Measurements from ENCODE around the gene TRIM38.
"Not testable (repeated sequence)": the region's sequence is repeated elsewhere in the genome, so short reads cannot be mapped to it uniquely, and the experiment has no call there.

Gene TRIM38

DNA sequence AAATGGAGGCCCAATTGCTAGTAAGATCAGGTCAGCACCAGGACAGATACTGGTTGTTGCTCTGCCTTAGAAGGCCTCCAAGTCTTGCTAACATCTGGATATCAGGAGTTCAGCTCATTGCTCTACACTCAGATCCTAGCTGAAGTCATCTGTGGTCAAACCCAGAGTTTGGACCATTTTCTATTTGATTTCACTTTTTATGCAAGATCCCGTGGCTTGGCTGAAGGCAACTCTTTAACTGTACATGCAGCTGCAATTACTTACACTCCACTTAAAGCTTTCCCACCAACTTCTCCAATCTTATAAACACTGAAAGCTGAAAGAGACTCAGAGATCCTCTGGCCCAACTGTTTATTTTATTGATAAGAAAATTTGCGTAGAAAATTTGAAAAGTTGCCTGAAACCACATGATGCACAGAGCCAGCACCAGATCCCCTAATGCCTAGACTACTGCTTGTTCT lies 34.8 kb upstream of the TRIM38 start:
- Histone ChIP-seq H3K9ac (ENCODE audit: low read depth, low read length) (no peak overlapping the region), H3K27me3 (ENCODE audit: insufficient read depth, low read length) (no peaks in the 10 kb centered on the region), H3K9me3 (ENCODE audit: insufficient read depth, low read depth, low read length) (no peaks in the 10 kb centered on the region), H3K4me1 (ENCODE audit: insufficient read depth, low read length) (no peaks in the 10 kb centered on the region), H3K27ac (ENCODE audit: low read length) (no peak overlapping the region), H3K4me3 (ENCODE audit: low read length) (no peak overlapping the region), H3K36me3 (ENCODE audit: insufficient read depth, low read depth, low read length) (no peaks in the 10 kb centered on the region)

- no peaks in the 10 kb centered on the region for H3K9me3 ChIP-seq (ENCODE audit: insufficient read depth, low read depth, low read length)
- H3K4me3 ChIP-seq (ENCODE audit: low read length) = no peak overlapping the region
- no peaks in the 10 kb centered on the region for H3K4me1 ChIP-seq (ENCODE audit: insufficient read depth, low read length)
- no peaks in the 10 kb centered on the region for H3K27me3 ChIP-seq (ENCODE audit: insufficient read depth, low read length)
- H3K36me3 ChIP-seq (ENCODE audit: insufficient read depth, low read depth, low read length) = no peaks in the 10 kb centered on the region
- H3K9ac ChIP-seq (ENCODE audit: low read depth, low read length) = no peak overlapping the region
- H3K27ac ChIP-seq (ENCODE audit: low read length) = no peak overlapping the region
Measured at GRCh38 chr6:25928562-25929324, 33.9 kb upstream of the TRIM38 start.

DNA sequence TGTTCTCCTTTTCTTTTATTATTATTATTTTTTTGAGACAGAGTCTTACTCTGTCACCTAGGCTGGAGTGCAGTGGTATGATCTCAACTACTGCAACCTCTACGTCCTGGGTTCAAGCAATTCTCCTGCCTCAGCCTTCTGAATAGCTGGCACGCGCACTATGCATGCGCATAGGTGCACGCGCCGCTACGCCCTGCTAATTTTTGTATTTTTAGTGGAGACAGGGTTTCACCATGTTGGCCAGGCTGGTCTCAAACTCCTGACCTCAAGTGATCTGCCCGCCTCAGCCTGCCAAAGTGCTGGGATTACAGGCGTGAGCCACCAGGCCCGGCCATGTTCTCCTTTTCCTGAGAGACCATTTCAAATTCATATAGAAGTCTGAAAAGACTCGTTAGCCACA lies 32.8 kb upstream of the TRIM38 start:
- not testable (repeated sequence) for H3K4me1 ChIP-seq (ENCODE audit: insufficient read depth, low read length); H3K27me3 ChIP-seq (ENCODE audit: insufficient read depth, low read length); H3K36me3 ChIP-seq (ENCODE audit: insufficient read depth, low read depth, low read length); H3K4me3 ChIP-seq (ENCODE audit: low read length); H3K27ac ChIP-seq (ENCODE audit: low read length); H3K9me3 ChIP-seq (ENCODE audit: insufficient read depth, low read depth, low read length); H3K9ac ChIP-seq (ENCODE audit: low read depth, low read length)

DNA sequence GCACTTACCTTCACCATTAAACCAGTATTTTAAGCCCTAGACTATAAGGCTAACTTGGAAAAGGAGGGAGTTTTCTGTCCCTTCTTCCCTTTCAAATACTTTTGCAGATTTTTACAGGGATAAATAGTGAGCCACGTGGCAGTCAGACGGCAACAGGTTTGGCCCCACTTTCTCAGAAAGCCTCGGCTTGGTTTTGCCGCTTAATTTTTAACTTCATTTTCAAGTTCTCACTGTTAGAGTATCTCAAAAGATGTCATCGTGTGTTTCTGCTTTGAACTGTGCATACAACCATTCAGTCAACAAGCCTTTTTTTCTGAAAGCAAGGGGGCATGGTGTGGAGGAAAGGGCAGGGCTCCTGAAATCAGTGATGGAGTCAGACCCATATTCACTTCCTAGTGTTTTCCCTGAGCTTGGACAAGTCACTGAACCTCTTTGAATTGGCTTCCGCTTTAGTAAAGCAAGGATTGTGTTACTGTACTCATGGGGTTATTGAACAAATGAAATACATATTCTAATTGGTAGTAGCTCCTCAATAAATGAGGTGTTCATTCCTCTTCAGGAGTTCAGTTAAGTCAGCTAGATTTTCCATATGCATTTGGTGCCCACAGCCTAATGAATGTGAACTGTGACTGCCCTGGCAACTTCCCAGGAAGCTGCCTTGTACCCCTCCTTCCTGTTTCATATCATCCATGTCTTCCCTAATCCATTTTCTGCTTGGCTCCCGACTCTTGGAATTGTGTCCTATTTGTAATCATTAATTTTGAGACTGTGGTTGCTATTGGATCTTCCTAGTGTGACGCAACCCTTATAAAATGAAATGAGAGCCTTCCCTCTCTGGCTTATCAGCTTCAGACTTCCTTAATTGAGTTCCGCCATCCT lies 31.8 kb upstream of the TRIM38 start, which contains the start of gene SLC17A2:
TSS of gene SLC17A2 (minus strand) at position 160 of the 879 bp plus-strand sequence. CDS start 4,895 bp downstream, outside the sequence.
- no peaks in the 10 kb centered on the region for H3K4me1 ChIP-seq (ENCODE audit: insufficient read depth, low read length)
- H3K36me3 ChIP-seq (ENCODE audit: insufficient read depth, low read depth, low read length) = no peaks in the 10 kb centered on the region
- H3K27me3 ChIP-seq (ENCODE audit: insufficient read depth, low read length) = no peaks in the 10 kb centered on the region
- no peak within 1 kb of the TSS for H3K4me3 ChIP-seq (ENCODE audit: low read length)
- no peaks in the 10 kb centered on the region for H3K9me3 ChIP-seq (ENCODE audit: insufficient read depth, low read depth, low read length)
- no peak within 1 kb of the TSS for H3K9ac ChIP-seq (ENCODE audit: low read depth, low read length)
- no peak within 1 kb of the TSS for H3K27ac ChIP-seq (ENCODE audit: low read length)

DNA sequence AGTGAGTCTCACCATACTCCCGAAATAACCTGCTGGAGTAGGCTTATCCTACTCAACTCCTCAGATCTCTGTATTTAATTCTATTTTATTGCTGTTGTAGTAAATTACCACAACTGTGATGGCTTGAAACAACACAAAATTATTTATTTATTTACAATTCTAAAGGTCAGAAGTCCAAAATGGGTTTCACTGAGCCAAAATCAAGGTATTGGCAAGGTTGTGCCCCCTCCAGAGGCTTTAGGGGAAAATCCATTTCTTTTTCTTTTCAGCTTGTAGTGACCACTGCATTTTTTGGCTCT lies 31.2 kb upstream of the TRIM38 start:
- no peaks in the 10 kb centered on the region for H3K27me3 ChIP-seq (ENCODE audit: insufficient read depth, low read length)
- H3K36me3 ChIP-seq (ENCODE audit: insufficient read depth, low read depth, low read length) = no peaks in the 10 kb centered on the region
- no peaks in the 10 kb centered on the region for H3K9me3 ChIP-seq (ENCODE audit: insufficient read depth, low read depth, low read length)
- no peak overlapping the region for H3K4me3 ChIP-seq (ENCODE audit: low read length)
- no peak overlapping the region for H3K27ac ChIP-seq (ENCODE audit: low read length)
- no peaks in the 10 kb centered on the region for H3K4me1 ChIP-seq (ENCODE audit: insufficient read depth, low read length)
- no peak overlapping the region for H3K9ac ChIP-seq (ENCODE audit: low read depth, low read length)

DNA sequence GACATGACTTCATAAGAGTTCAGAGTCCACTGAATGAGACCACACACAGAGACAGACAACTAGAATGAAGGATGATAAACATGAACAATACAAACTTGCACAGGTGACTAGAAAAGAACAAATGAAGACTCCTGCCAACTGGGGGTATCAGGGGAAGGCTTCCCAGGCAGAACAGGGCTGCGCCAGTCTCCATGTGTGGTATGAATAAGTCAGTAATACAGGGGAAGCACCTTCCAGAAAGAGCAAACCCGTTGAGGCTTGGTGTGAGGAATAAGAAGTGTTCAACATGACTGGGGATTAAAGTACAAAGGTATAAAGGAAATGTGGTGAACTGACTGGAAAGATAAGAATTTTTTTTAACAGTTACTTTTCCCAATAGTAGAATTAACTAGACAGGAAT lies 28.4 kb upstream of the TRIM38 start:
- Histone ChIP-seq H3K4me3 (ENCODE audit: low read length) (no peak overlapping the region), H3K4me1 (ENCODE audit: insufficient read depth, low read length) (no peaks in the 10 kb centered on the region), H3K27me3 (ENCODE audit: insufficient read depth, low read length) (no peaks in the 10 kb centered on the region), H3K9ac (ENCODE audit: low read depth, low read length) (no peak overlapping the region), H3K27ac (ENCODE audit: low read length) (no peak overlapping the region), H3K36me3 (ENCODE audit: insufficient read depth, low read depth, low read length) (no peaks in the 10 kb centered on the region), H3K9me3 (ENCODE audit: insufficient read depth, low read depth, low read length) (no peaks in the 10 kb centered on the region)

DNA sequence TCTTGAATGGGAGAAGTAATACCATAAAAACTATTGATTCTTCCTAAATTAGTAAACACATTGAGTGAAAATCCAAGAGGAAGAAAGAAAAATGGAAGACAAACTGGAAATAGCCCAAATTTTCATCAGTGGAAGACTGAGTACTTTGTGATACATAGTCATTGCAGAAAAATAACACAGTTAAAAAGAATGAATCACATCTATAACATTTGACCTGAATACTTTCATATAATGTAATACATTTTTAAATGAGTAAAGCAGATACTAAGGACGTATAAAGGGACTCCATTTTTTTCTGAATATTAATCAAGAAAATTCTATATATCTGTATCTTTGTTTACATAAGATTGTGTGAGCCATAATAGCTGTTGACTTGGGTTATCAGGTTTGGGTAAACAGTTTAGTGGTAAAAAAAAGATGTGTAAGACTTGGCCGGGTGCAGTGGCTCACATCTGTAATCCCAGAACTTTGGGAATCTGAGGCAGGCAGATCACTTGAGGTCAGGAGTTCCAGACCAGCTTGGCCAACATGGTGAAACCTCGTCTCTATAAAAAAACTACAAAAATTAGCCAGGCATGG lies 27.8 kb upstream of the TRIM38 start:
- no peaks in the 10 kb centered on the region for H3K9me3 ChIP-seq (ENCODE audit: insufficient read depth, low read depth, low read length)
- no peak overlapping the region for H3K27ac ChIP-seq (ENCODE audit: low read length)
- H3K27me3 ChIP-seq (ENCODE audit: insufficient read depth, low read length) = no peaks in the 10 kb centered on the region
- H3K4me1 ChIP-seq (ENCODE audit: insufficient read depth, low read length) = no peaks in the 10 kb centered on the region
- H3K9ac ChIP-seq (ENCODE audit: low read depth, low read length) = no peak overlapping the region
- no peaks in the 10 kb centered on the region for H3K36me3 ChIP-seq (ENCODE audit: insufficient read depth, low read depth, low read length)
- no peak overlapping the region for H3K4me3 ChIP-seq (ENCODE audit: low read length)

DNA sequence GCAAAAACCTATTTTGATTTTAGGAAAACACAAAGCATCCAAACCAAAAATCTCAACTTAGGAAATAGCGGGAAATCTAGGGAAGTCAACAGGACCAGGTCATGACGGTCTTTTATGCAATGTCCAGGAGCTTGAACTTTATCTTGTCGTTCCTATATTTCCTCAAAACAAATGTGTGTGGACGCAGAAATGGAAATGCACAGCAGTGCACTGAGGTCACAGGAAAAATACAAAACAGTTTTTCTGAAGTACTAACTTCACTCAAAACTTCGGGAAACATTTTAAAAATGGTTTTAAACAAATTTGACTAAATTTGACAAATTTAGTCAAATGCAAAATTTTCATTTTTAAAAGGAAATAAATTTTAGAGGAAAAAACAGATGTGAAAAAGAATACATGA lies 26.6 kb upstream of the TRIM38 start:
- no peak overlapping the region for H3K27ac ChIP-seq (ENCODE audit: low read length)
- no peaks in the 10 kb centered on the region for H3K27me3 ChIP-seq (ENCODE audit: insufficient read depth, low read length)
- H3K9ac ChIP-seq (ENCODE audit: low read depth, low read length) = no peak overlapping the region
- no peaks in the 10 kb centered on the region for H3K9me3 ChIP-seq (ENCODE audit: insufficient read depth, low read depth, low read length)
- H3K36me3 ChIP-seq (ENCODE audit: insufficient read depth, low read depth, low read length) = no peaks in the 10 kb centered on the region
- no peaks in the 10 kb centered on the region for H3K4me1 ChIP-seq (ENCODE audit: insufficient read depth, low read length)
- H3K4me3 ChIP-seq (ENCODE audit: low read length) = no peak overlapping the region

DNA sequence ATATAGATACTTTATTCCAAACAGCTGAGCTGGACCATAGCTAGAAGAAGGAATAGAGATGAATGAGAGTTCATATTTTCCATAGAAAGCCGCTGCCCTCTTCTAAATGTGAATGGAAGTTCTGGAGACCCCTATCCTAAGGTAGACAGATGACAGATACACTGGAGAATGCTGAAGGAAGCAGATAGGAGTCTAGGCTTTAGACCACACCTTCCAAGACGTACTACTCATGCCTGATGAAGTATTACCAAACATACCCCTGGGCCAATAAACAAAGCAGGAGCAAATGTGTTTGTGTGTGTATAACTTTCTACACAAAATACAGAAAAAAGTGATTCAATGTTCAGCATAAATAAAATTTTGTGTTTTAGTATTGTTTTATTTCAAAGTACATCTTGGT lies 23.0 kb upstream of the TRIM38 start:
- no peaks in the 10 kb centered on the region for H3K9me3 ChIP-seq (ENCODE audit: insufficient read depth, low read depth, low read length)
- no peaks in the 10 kb centered on the region for H3K27me3 ChIP-seq (ENCODE audit: insufficient read depth, low read length)
- no peak overlapping the region for H3K27ac ChIP-seq (ENCODE audit: low read length)
- H3K4me1 ChIP-seq (ENCODE audit: insufficient read depth, low read length) = no peaks in the 10 kb centered on the region
- H3K36me3 ChIP-seq (ENCODE audit: insufficient read depth, low read depth, low read length) = no peaks in the 10 kb centered on the region
- no peak overlapping the region for H3K4me3 ChIP-seq (ENCODE audit: low read length)
- no peak overlapping the region for H3K9ac ChIP-seq (ENCODE audit: low read depth, low read length)

DNA sequence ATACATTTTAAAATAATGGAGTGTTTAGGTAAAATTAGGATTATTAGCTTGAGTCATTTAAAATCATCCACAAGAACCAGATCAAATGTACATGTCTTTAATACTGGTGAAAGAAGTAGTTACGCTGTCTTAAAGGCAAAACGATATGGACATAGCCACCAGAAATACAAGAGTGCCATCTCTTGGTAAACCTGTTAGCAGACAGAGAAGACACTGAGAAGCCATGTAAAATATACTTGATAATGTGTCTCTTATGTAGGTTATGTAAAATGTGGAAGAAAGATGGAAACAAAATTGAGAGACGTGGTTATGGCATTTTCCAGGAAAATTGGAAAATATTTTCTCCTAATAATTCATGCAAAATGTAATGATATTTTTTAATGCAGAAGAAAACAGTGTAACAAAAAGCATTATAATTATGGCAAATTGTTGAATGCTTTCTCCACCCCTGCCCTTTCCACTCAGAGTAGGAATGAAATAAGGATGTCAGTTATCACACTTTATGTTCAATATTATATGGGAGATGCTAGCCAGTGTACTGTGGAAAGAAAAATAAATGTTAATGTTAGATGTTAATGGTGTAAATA lies 19.9 kb upstream of the TRIM38 start:
- H3K4me1 ChIP-seq (ENCODE audit: insufficient read depth, low read length) = no peaks in the 10 kb centered on the region
- no peaks in the 10 kb centered on the region for H3K36me3 ChIP-seq (ENCODE audit: insufficient read depth, low read depth, low read length)
- no peak overlapping the region for H3K4me3 ChIP-seq (ENCODE audit: low read length)
- no peak overlapping the region for H3K27ac ChIP-seq (ENCODE audit: low read length)
- H3K9ac ChIP-seq (ENCODE audit: low read depth, low read length) = no peak overlapping the region
- H3K9me3 ChIP-seq (ENCODE audit: insufficient read depth, low read depth, low read length) = no peaks in the 10 kb centered on the region; the same call in 1 of the 2 replicates
- no peaks in the 10 kb centered on the region for H3K27me3 ChIP-seq (ENCODE audit: insufficient read depth, low read length)

DNA sequence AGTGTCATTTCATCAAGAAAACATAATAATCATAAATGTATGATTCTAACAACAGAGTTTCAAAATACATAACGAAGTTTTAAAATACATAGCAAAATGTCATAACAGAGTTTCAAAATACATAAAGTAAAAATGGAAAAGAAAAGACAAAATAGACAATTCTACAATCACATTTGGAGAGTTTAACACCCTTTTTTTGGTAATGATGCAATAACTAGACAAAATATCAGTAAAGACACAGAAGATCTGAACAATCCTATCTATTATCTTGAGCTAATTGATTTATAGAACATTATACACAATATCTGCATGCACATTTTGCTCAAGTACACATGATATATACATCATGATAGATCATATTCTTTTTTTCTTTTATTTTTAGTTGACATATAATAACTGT lies 18.7 kb upstream of the TRIM38 start:
- no peaks in the 10 kb centered on the region for H3K36me3 ChIP-seq (ENCODE audit: insufficient read depth, low read depth, low read length)
- no peaks in the 10 kb centered on the region for H3K4me1 ChIP-seq (ENCODE audit: insufficient read depth, low read length)
- H3K9ac ChIP-seq (ENCODE audit: low read depth, low read length) = no peak overlapping the region
- H3K4me3 ChIP-seq (ENCODE audit: low read length) = no peak overlapping the region
- no peaks in the 10 kb centered on the region for H3K27me3 ChIP-seq (ENCODE audit: insufficient read depth, low read length)
- no peaks in the 10 kb centered on the region; the same call in 1 of the 2 replicates for H3K9me3 ChIP-seq (ENCODE audit: insufficient read depth, low read depth, low read length)
- H3K27ac ChIP-seq (ENCODE audit: low read length) = no peak overlapping the region

All from iPS-20b (cell line).